ENCODE measurements around the gene PPM1H. TPM values are rescaled to one million over a fixed set of nuclear protein-coding genes. Genes with fewer than 3 reads are reported as not detected.
"Not testable (repeated sequence)": the region's sequence is repeated elsewhere in the genome, so short reads cannot be mapped to it uniquely, and the experiment has no call there.

PPM1H gene
- total and polyA plus RNA-seq, 12 donors = 0.81 to 5.5 (median 2.6) TPM

- Histone ChIP-seq H3K36me3 (replicated peaks in 1 of 2) (no peaks in the 10 kb centered on the region), H3K9me3 (replicated peaks in 1 of 3) (no peaks in the 10 kb centered on the region), H3K27me3 (no peaks in the 10 kb centered on the region), H3K27ac (no peak overlapping the region), H3K4me3 (no peak overlapping the region), H3K4me1 (replicated peaks in 1 of 2) (no peaks in the 10 kb centered on the region)
- intact Hi-C loops (cut with DNase I) = loop anchor here in 1 of 2 donors (10.0 kb wide), 1 partner anchor 121 kb away; the partner anchor contains the start of gene PPM1H
- no peak for DNase-seq
- 85 to 95% (median 88%) methylated on average over 3 of the region's 3 CpGs for WGBS, 4 donors
- TF ChIP-seq, protein P1, sequence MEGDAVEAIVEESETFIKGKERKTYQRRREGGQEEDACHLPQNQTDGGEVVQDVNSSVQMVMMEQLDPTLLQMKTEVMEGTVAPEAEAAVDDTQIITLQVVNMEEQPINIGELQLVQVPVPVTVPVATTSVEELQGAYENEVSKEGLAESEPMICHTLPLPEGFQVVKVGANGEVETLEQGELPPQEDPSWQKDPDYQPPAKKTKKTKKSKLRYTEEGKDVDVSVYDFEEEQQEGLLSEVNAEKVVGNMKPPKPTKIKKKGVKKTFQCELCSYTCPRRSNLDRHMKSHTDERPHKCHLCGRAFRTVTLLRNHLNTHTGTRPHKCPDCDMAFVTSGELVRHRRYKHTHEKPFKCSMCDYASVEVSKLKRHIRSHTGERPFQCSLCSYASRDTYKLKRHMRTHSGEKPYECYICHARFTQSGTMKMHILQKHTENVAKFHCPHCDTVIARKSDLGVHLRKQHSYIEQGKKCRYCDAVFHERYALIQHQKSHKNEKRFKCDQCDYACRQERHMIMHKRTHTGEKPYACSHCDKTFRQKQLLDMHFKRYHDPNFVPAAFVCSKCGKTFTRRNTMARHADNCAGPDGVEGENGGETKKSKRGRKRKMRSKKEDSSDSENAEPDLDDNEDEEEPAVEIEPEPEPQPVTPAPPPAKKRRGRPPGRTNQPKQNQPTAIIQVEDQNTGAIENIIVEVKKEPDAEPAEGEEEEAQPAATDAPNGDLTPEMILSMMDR (IDR thresholded peaks at IDR 0.05) = no peak
- TF ChIP-seq POLR2A (IDR thresholded peaks at IDR 0.05) = no peak
Observed at GRCh38 chr12:62814243-62814642, 120.7 kb downstream of the PPM1H start.

GRCh38 chr12:62813031-62813829 is 121.7 kb downstream of the PPM1H start:
- DNase-seq = peak; percentile 35 to 77 (median 65)
- intact Hi-C loops (cut with DNase I) = loop anchor here in 1 of 2 donors (10.0 kb wide), 1 partner anchor 122 kb away; the partner anchor contains the start of gene PPM1H
- TF ChIP-seq, protein P1 (IDR thresholded peaks at IDR 0.05) = peak; percentile 23 to 64 (median 48)
- no peak for TF ChIP-seq POLR2A (IDR thresholded peaks at IDR 0.05)
- Histone ChIP-seq H3K27ac (no peak overlapping the region), H3K4me3 (no peak overlapping the region), H3K4me1 (replicated peaks in 1 of 2) (no peaks in the 10 kb centered on the region), H3K27me3 (no peaks in the 10 kb centered on the region), H3K9me3 (replicated peaks in 1 of 3) (no peaks in the 10 kb centered on the region), H3K36me3 (replicated peaks in 1 of 2) (no peaks in the 10 kb centered on the region)
- 9 to 12% (median 11%) methylated on average over 18 of the region's 18 CpGs for WGBS, 4 donors

DNA sequence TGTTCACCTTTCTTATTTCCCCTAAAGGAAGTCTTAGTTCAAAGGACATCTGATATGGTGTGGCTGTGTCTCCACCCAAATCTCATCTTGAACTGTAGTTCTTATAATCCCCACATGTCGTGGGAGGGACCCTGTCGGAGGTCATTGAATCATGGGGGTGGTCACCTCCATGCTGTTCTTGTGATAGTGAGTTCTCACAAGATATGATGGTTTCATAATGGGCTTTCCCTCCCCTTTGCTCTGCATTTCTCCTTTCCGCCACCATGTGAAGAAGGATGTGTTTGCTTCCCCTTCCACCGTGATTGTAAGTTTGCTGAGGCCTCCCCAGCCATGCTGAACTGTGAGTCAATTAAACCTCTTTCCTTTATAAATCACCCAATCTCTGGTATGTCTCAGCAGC is 123.5 kb downstream of the PPM1H start:
- H3K27ac ChIP-seq; H3K27me3 ChIP-seq; H3K4me1 ChIP-seq (replicated peaks in 1 of 2); H3K9me3 ChIP-seq (replicated peaks in 1 of 3); H3K36me3 ChIP-seq (replicated peaks in 1 of 2); DNase-seq; H3K4me3 ChIP-seq: not testable (repeated sequence)
- intact Hi-C loops (cut with DNase I) = loop anchor here in 1 of 2 donors (10.0 kb wide), 1 partner anchor 123 kb away; the partner anchor contains the start of gene PPM1H
- WGBS, 4 donors = 80 to 92% (median 82%) methylated on average over 4 of the region's 4 CpGs

DNA sequence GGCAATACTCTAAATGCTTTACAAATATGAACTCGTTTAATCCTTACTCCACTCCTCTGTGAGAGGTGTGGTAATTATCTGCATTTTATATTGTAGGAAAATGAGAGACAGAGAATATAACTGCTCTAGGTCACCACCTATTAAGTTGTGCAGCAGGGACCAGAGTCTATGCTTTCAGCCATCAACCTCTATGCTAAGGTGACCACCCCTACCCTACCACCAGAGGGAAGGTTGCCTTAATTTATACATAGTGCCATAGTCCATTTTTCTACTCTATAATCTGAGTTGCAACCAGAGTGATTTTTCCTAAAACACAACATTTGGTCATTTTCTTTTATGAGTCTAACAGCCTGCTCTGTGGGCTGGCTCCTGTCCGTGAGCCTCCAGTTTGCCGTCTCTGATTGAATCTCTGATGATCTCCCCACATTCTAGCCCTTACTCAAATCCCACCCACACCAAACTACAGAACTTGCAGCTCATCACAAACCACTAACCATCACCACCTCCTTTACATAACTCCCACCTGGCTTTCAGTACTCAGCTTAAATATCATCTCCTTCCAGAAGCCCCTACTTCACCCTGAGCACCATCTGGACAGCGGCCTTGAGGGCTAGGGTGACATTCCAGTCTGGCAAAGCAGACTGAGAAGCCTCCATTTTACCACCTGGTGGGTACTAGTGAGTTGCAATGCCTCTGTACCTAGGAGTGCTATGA is 126.6 kb downstream of the PPM1H start:
- H3K4me1 ChIP-seq (replicated peaks in 1 of 2) = no peaks in the 10 kb centered on the region
- no peak overlapping the region for H3K4me3 ChIP-seq
- no peaks in the 10 kb centered on the region for H3K9me3 ChIP-seq (replicated peaks in 1 of 3)
- no peak overlapping the region for H3K27ac ChIP-seq
- 88 to 91% (median 90%) methylated on average over 4 of the region's 4 CpGs for WGBS, 4 donors
- no peaks in the 10 kb centered on the region for H3K36me3 ChIP-seq (replicated peaks in 1 of 2)
- H3K27me3 ChIP-seq = no peaks in the 10 kb centered on the region
- intact Hi-C loops (cut with DNase I) = no loop called here
- DNase-seq = no peak
- TF ChIP-seq, protein P1 (IDR thresholded peaks at IDR 0.05) = no peak
- TF ChIP-seq POLR2A (IDR thresholded peaks at IDR 0.05) = no peak

Measured in adrenal gland (tissue), 12 donors.